SJCRH30 (cell line): ENCODE results near the gene TMEM62. TPM values are rescaled to one million over a fixed set of nuclear protein-coding genes. Genes with fewer than 3 reads are reported as not detected.
"Not testable (repeated sequence)": the region's sequence is repeated elsewhere in the genome, so short reads cannot be mapped to it uniquely, and the experiment has no call there.

Source experiments
- DNase-seq, 2 experiments: peaks; one replicate each; pipeline ENCODE4 v3.0.0-alpha.2; 2015 to 2020
- H3K27ac ChIP-seq: fragments of 250-450 bp; sonication (Bioruptor Pico); 2 replicates; pipeline ENCODE4 v1.5.1; 2020; ENCODE audit warnings: mild to moderate bottlenecking, moderate library complexity
- H3K27me3 ChIP-seq: fragments of 250-450 bp; sonication (Bioruptor Pico); 2 replicates; pipeline ENCODE4 v1.5.1; 2020; ENCODE audit warnings: mild to moderate bottlenecking, moderate library complexity
- H3K36me3 ChIP-seq: fragments of 250-450 bp; sonication (Bioruptor Pico); 2 replicates; pipeline ENCODE4 v1.5.1; 2020; ENCODE audit warnings: mild to moderate bottlenecking, moderate library complexity
- H3K4me1 ChIP-seq: fragments of 250-450 bp; sonication (Bioruptor Pico); 2 replicates; pipeline ENCODE4 v1.5.1; 2020; ENCODE audit warnings: mild to moderate bottlenecking, moderate library complexity
- H3K4me3 ChIP-seq: fragments of 250-450 bp; sonication (Bioruptor Pico); 2 replicates; pipeline ENCODE4 v1.5.1; 2020; ENCODE audit warnings: mild to moderate bottlenecking, moderate library complexity
- H3K9me3 ChIP-seq: fragments of 250-450 bp; sonication (Bioruptor Pico); replicated peaks from 2 replicates; pipeline ENCODE4 v1.5.1; 2020; ENCODE audit warnings: mild to moderate bottlenecking, moderate library complexity
- total RNA-seq: library from RNA; depleted of rRNA; stranded (reverse); fragments of >200 nt; shearing (Covaris generic); gene quantifications from 2 replicates; pipeline ENCODE4 v1.2.3, GENCODE V29; 2014

The TMEM62 gene
- total RNA-seq, 1 experiment from 2014 or later = 3.1 TPM

GRCh38 chr15:43134157-43134635, 810 bp downstream of the TMEM62 start:
- H3K36me3 ChIP-seq = no peaks in the 10 kb centered on the region
- H3K4me3 ChIP-seq = peak overlapping the region; percentile 65
- no peak overlapping the region for H3K27ac ChIP-seq
- DNase-seq = no peak
- no peaks in the 10 kb centered on the region for H3K27me3 ChIP-seq
- no peaks in the 10 kb centered on the region for H3K4me1 ChIP-seq
- H3K9me3 ChIP-seq = no peaks in the 10 kb centered on the region

- Histone ChIP-seq H3K27me3 (no peaks in the 10 kb centered on the region), H3K27ac (no peak overlapping the region), H3K9me3 (no peaks in the 10 kb centered on the region), H3K4me3 (no peak overlapping the region), H3K4me1 (no peaks in the 10 kb centered on the region), H3K36me3 (no peaks in the 10 kb centered on the region)
- no peak for DNase-seq
Measured at GRCh38 chr15:43135351-43135750, 2.0 kb downstream of the TMEM62 start.

GRCh38 chr15:43143203-43143941, 10.0 kb downstream of the TMEM62 start:
- Histone ChIP-seq H3K36me3 (no peaks in the 10 kb centered on the region), H3K27me3 (no peaks in the 10 kb centered on the region), H3K27ac (no peak overlapping the region), H3K9me3 (no peaks in the 10 kb centered on the region), H3K4me1 (no peaks in the 10 kb centered on the region), H3K4me3 (no peak overlapping the region)
- no peak for DNase-seq

- Histone ChIP-seq H3K27me3 (no peaks in the 10 kb centered on the region), H3K27ac (no peak overlapping the region), H3K36me3 (no peaks in the 10 kb centered on the region), H3K4me3 (no peak overlapping the region), H3K9me3 (no peaks in the 10 kb centered on the region), H3K4me1 (no peaks in the 10 kb centered on the region)
- DNase-seq = no peak
Measured at GRCh38 chr15:43144512-43144911, 11.1 kb downstream of the TMEM62 start.

- Histone ChIP-seq H3K36me3 (no peaks in the 10 kb centered on the region), H3K27me3 (no peaks in the 10 kb centered on the region), H3K27ac (no peak overlapping the region), H3K9me3 (no peaks in the 10 kb centered on the region), H3K4me1 (no peaks in the 10 kb centered on the region), H3K4me3 (no peak overlapping the region)
- DNase-seq = no peak
Measured at GRCh38 chr15:43146184-43146583, 12.8 kb downstream of the TMEM62 start.

GRCh38 chr15:43150191-43150929, 17.0 kb downstream of the TMEM62 start:
- Histone ChIP-seq H3K9me3 (no peaks in the 10 kb centered on the region), H3K4me1 (no peaks in the 10 kb centered on the region), H3K36me3 (no peaks in the 10 kb centered on the region), H3K27me3 (no peaks in the 10 kb centered on the region), H3K4me3 (no peak overlapping the region), H3K27ac (no peak overlapping the region)
- peak; percentile 12 to 19 for DNase-seq

- no peaks in the 10 kb centered on the region for H3K36me3 ChIP-seq
- no peaks in the 10 kb centered on the region for H3K4me1 ChIP-seq
- H3K9me3 ChIP-seq = no peaks in the 10 kb centered on the region
Measured at GRCh38 chr15:43151688-43152087, 18.3 kb downstream of the TMEM62 start.

GRCh38 chr15:43153269-43153668, 19.9 kb downstream of the TMEM62 start:
- no peaks in the 10 kb centered on the region for H3K36me3 ChIP-seq
- DNase-seq = no peak

More at GRCh38 chr15:43151688-43152087, 18.3 kb downstream of the TMEM62 start:
- no peaks in the 10 kb centered on the region for H3K27me3 ChIP-seq
- no peak overlapping the region for H3K4me3 ChIP-seq
- no peak overlapping the region for H3K27ac ChIP-seq
- no peak for DNase-seq

GRCh38 chr15:43165801-43166325, 32.5 kb downstream of the TMEM62 start:
- Histone ChIP-seq H3K4me3 (no peak overlapping the region), H3K36me3 (no peaks in the 10 kb centered on the region), H3K9me3 (no peaks in the 10 kb centered on the region; the same call in 1 of the 2 replicates), H3K4me1 (no peaks in the 10 kb centered on the region), H3K27me3 (no peaks in the 10 kb centered on the region), H3K27ac (no peak overlapping the region)
- DNase-seq = no peak

More at GRCh38 chr15:43153269-43153668, 19.9 kb downstream of the TMEM62 start:
- no peaks in the 10 kb centered on the region for H3K27me3 ChIP-seq
- H3K4me1 ChIP-seq = no peaks in the 10 kb centered on the region
- H3K27ac ChIP-seq = no peak overlapping the region
- no peak overlapping the region for H3K4me3 ChIP-seq
- no peaks in the 10 kb centered on the region for H3K9me3 ChIP-seq

GRCh38 chr15:43167261-43167660, 33.9 kb downstream of the TMEM62 start:
- not testable (repeated sequence) for H3K36me3 ChIP-seq, H3K4me1 ChIP-seq, H3K27ac ChIP-seq, DNase-seq, H3K27me3 ChIP-seq, H3K4me3 ChIP-seq, H3K9me3 ChIP-seq

GRCh38 chr15:43168192-43169107, 35.1 kb downstream of the TMEM62 start:
- Histone ChIP-seq H3K4me3 (no peak overlapping the region), H3K36me3 (no peaks in the 10 kb centered on the region), H3K27ac (no peak overlapping the region), H3K4me1 (no peaks in the 10 kb centered on the region), H3K27me3 (no peaks in the 10 kb centered on the region), H3K9me3 (peaks cover 3% of the 10 kb centered on the region)
- DNase-seq = no peak

GRCh38 chr15:43169888-43170287, 36.5 kb downstream of the TMEM62 start:
- no peaks in the 10 kb centered on the region for H3K27me3 ChIP-seq
- H3K36me3 ChIP-seq = no peaks in the 10 kb centered on the region
- no peak for DNase-seq
- H3K27ac ChIP-seq = no peak overlapping the region
- H3K4me1 ChIP-seq = no peaks in the 10 kb centered on the region
- H3K9me3 ChIP-seq = peaks cover 3% of the 10 kb centered on the region
- H3K4me3 ChIP-seq = no peak overlapping the region

- not testable (repeated sequence) for DNase-seq, H3K9me3 ChIP-seq, H3K27me3 ChIP-seq, H3K36me3 ChIP-seq, H3K4me3 ChIP-seq, H3K4me1 ChIP-seq, H3K27ac ChIP-seq
Measured at GRCh38 chr15:43175656-43176309, 42.4 kb downstream of the TMEM62 start.

- H3K4me1 ChIP-seq, H3K27ac ChIP-seq, H3K27me3 ChIP-seq, H3K4me3 ChIP-seq, H3K9me3 ChIP-seq, DNase-seq, H3K36me3 ChIP-seq: not testable (repeated sequence)
Measured at GRCh38 chr15:43177147-43177546, 43.8 kb downstream of the TMEM62 start.
